Measurements from ENCODE around the gene MOB1B.
"Not testable (repeated sequence)": the region's sequence is repeated elsewhere in the genome, so short reads cannot be mapped to it uniquely, and the experiment has no call there.

MOB1B gene

DNA sequence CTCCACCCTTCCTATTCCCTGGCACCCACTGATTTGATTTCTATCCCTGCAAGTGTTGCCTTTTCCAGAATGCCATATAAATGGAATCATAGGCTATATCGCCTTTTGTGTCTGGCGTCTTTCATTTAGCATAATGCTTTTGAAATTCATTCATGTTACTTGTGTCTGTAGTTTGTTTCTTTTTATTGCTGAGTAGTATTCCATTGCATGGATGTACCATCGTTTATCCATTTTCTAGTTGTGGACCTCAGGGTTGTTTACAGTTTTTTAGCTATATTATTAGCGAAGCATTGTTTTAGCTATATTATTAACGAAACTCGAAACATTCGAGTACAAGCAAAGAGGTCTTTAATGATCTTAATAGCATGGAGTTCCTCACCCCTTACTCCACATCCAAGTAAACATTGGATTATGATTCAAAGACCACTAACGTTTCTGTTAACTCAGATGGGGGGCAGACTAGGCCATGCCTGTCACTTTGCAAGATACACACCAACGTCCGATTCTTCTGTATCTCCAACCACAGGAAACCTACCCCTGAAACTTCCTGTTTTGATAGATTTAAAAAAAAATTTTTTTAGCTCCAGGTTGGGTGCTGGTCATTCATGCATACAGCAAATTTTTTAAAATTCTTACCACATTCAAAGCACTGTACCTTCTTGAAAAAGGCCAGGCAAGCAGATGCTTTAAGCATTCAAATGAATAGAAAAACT lies 92.4 kb downstream of the MOB1B start:
- DNase-seq (ENCODE audit: insufficient read length, low spot score) (no peak), FAIRE-seq (no peak)
- no peak for TF ChIP-seq CTCF (IDR thresholded peaks at IDR 0.05; ENCODE audit: insufficient read depth, missing control alignments)

DNA sequence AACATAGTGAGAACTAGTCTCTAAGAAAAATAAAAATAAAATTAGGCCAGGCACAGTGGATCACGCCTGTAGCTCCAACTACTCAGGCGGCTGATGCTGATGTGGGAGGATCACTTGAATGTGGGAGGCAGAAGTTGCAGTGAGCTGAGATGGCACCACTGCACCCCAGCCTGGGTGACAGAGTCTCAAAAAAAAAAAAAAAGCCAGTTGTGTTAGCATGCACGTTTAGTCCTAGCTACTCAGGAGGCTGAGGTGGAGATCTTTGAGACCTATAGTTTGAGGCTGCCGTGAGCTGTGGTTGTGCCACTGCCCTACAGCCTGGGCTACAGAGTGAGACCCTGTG lies 93.8 kb downstream of the MOB1B start:
- TF ChIP-seq CTCF (IDR thresholded peaks at IDR 0.05; ENCODE audit: insufficient read depth, missing control alignments): no peak
- FAIRE-seq (no peak), DNase-seq (ENCODE audit: insufficient read length, low spot score) (no peak)

DNA sequence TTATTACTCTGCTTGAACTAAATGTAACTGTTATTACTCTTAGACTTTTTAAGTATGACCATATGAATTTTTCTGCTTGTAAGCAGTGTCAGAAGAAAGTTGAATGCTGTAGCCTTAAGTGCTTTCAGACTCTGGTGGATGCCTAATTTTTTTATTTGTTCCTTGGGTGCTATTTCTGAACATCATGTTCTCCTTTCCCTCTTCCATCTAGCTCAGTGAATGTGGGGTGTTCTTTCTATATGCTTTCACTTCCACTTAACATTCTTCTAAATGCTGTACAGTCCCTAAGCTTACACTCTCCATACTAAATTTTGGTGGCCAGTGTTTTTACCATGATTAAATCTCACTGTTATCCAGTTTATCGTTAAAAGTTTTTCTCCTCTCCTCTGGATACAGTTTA lies 94.9 kb downstream of the MOB1B start:
- no peak for FAIRE-seq
- TF ChIP-seq CTCF (IDR thresholded peaks at IDR 0.05; ENCODE audit: insufficient read depth, missing control alignments): no peak
- DNase-seq (ENCODE audit: insufficient read length, low spot score): no peak

DNA sequence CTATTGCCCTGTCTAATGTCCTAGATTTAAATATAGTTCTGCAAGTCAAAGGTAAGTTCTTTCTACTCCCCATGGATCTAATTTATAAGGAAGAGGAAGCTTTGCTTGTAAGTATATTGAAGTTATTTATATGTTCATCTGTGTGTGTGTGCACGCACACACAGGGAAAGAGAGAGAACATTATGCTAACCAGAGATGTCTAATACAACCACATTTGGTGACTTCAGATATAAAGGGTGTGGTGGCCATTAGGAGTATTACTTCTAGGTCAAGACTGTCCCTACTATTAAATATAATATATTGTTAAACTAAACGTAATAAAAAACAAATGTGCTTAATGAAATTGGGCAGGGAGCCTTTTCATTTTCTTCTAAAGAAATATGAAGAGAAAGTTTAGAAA lies 95.4 kb downstream of the MOB1B start:
- FAIRE-seq: no peak
- no peak for TF ChIP-seq CTCF (IDR thresholded peaks at IDR 0.05; ENCODE audit: insufficient read depth, missing control alignments)
- DNase-seq (ENCODE audit: insufficient read length, low spot score): no peak

GRCh38 chr4:70999639-71000038 lies 97.5 kb downstream of the MOB1B start:
- not testable (repeated sequence) for DNase-seq (ENCODE audit: insufficient read length, low spot score); FAIRE-seq

DNA sequence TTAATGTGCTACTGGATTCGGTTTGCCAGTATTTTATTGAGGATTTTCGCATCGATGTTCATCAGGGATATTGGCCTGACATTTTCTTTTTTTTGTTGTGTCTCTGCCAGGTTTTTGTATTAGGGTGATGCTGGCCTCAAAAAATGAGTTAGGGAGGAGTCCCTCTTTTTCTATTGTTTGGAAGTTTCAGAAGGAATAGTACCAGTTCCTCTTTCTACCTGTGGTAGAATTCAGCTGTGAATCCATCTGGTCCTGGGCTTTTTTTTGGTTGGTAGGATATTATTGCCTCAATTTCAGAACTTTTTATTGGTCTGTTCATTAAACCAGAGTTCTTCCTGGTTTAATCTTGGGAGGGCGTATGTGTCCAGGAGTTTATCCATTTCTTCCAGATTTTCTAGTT lies 99.2 kb downstream of the MOB1B start:
- not testable (repeated sequence) for DNase-seq (ENCODE audit: insufficient read length, low spot score); FAIRE-seq

GRCh38 chr4:71004281-71004851 lies 102.2 kb downstream of the MOB1B start:
- DNase-seq (ENCODE audit: insufficient read length, low spot score): no peak
- no peak for TF ChIP-seq CTCF (IDR thresholded peaks at IDR 0.05; ENCODE audit: insufficient read depth, missing control alignments)
- no peak for FAIRE-seq

- not testable (repeated sequence) for DNase-seq (ENCODE audit: insufficient read length, low spot score); FAIRE-seq
These were observed 102.9 kb downstream of the MOB1B start for GRCh38 chr4:71005025-71005424.
